Stimulated activated CD4-positive, alpha-beta T cell treated with anti-CD3 and anti-CD28 coated beads, Interleukin-4, amount 100 ng/mL, for 48 hours (primary cell): Measurements from ENCODE around the gene SPG11.
"Not testable (repeated sequence)": the region's sequence is repeated elsewhere in the genome, so short reads cannot be mapped to it uniquely, and the experiment has no call there.

Experiments used
- DNase-seq, 2 donors: peaks; one replicate each; pipeline ENCODE4 v3.0.0-alpha.2; 2020; ENCODE audit warnings: low read depth in 2 of 2

The SPG11 gene

DNA sequence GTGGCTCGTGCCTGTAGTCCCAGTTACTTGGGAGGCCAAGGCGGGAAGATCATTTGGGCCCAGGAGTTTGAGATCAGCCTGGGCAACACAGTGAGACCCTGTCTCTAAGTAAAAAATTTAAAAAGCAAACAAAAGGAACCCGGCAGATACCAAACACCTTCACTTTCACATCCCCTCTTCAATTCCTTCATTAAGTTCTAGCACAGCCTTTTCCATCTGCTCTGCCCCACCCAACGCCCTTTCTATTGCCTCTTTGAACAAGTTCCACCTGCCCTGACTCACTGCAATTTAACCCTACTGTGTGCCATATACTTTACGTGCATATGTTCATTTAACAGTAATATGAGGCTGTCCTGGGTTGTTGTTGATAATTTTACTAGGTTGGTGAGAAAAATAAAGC lies 12.4 kb upstream of the SPG11 start:
- DNase-seq: no peak

DNA sequence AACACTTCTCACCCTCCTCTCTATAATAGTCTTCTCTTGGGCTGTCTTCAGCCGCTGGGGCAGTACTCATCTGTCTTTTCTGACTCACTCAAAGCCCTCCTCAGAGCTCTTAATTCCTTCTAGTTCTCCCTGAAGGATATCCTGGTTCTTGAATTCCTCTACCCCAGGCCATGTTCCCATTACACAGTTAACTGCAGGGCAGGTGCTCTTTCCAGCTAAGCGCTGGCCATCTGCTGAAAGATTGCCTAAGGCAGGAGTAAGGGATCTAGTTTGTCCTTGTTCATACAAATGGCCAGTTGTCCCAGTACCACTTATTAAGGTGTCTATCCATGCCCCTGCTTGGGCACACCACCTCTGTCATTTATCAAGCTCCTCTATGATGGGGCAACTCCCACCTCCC lies 10.2 kb upstream of the SPG11 start:
- no peak for DNase-seq

DNA sequence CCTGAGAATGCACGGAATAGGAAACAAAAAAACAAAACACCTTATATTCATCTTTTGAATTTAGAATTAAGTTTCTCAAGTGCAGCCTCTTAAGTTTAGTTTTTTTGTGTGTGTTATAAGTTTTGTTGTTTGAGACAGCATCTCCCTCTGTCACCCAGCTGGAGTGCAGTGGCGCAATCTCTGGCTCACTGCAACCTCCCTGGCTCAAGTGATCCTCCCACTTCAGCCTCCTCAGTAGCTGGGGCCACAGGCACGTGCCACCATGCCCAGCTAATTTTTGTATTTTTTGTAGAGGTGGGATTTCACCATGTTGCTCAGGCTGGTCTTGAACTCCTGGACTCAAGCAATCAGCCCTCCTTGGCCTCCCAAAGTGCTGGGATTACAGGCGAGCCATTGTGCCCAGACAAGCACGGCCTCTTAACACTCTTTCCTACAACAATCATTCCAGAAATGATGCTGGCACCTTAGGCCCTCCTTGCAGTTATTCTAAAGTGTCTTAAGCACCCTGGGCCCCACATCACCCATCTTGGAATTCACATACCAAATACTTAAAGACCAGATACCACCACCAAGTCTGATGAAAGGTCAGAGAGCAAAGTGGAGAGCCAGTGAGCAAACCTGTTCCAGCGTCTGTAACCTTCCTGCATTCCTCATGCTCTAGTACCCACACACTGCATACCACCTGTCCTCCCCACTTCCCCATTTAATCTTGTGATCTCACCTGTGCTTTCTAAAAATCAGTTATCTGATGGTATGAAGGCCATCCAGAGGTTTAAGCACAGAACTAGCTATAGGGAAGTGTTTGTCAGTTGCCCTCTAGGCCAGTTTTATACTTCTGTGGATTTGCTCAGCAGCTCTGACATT lies 6.9 kb upstream of the SPG11 start:
- DNase-seq: no peak

DNA sequence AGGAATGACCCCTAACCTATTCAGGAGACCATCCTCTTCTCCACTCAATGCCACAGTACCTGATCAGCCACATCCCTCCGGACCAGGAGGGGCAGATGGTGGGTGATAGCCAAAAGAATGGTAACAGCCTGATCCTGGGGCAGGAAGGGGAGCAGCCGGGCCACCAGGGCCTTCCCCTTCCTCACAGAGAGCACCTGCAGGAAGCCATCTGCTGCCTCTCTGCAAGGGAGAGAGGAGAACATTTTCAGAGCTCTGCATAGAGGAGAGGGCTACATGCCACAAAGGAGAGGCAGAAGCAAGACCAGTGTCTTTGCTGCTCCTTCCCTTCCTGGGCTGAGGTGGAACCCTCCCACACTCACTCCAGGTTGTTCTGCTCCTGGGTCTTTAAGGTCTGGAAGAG lies 5.5 kb upstream of the SPG11 start:
- no peak for DNase-seq

DNA sequence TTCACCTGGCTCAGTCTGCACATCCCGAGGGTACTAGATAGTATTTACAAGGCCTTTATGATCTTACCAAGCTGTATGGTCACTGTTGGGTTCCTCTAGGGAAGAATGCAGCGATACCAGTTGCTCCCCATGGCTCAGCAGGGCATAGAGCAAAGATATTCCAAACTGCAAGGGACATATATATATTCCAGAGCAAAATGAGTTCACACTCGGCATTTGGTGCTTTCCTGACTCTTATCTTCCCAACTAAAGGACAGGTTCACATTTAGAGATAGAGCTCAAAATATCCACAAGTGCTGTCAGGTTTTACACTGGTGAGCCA lies 3.5 kb upstream of the SPG11 start:
- no peak for DNase-seq

DNA sequence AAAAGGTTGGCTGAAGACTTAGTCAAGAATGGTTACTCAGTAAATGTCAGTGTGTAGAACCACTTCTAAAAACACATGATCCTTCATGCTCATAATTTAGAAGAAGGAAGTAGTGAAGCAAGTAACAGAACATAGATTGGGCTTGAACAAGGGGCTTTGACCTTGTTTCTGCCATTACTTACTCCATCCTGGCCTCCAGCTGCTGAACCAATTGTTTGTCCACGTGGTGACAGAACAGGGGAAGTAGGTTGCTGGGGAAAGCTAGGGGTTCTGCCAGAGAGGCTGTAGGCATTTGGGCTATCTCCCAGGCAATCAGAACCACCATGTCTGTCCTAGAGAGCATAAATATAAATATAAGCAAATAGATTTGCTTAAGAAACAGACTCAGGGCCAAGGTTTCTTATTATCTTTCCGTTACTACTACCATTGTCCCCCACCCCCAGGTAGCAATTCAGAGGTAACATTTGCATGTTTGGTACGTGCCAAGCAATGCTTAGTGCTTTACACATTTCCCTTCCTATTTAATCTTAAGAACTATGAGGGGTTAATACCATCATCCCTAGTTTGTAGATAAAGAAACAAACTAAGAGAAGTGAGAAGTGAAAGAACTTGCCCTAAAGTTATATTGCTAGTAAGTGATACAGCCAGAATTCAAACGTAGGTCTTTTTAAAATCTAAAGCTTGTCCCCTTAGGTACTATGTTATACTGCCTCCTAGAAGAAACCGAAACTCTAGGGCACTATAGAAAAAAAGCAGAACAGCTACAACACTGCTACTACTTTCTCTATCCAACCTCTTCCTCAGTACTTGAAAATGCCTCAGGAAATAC lies 3.0 kb upstream of the SPG11 start:
- DNase-seq: no peak

DNA sequence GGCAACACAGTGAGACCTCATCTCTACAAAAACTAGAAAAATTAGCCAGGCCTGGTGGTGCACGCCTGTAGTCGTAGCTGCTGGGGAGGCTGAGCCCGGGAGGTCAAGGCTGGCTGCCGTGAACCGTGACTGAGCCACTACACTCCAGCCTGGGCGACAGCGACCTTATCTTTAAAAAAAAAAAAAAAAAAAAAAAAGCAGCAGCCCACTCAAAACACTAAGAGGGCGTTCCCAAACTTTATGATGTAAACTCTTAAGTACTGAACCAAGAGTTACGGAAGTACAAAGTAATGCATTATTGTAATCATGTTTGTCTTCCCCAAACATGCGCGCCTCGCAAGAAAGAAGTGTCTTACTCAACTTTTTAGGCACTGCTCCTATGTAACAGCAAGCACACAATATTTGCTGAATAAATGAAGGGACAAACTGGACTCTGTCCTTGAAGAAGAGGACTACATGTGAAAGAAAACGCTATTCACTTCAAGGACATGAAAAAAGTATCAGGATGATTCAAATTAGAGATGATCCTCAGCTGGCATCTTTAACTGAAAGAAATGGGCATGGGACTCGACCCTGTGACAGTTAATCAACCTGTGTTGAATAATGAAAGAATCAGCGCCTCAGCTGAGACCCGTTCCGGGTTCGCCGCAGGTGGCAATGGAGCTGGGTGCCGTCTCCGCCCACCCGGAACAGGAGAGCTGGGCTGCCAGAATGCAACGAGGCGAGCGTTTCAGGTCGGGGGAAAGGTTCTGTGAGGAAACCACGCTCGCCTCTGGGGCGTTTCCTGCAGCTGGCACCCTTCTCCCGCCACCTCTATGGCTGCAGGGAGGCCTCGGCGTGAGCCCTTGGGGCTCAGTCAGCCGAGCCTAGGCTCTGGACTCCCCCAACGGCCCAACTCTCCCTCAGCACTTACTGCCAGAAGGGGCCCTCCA lies 718 bp downstream of the SPG11 start:
- DNase-seq: peak; percentile 66 to 78

DNA sequence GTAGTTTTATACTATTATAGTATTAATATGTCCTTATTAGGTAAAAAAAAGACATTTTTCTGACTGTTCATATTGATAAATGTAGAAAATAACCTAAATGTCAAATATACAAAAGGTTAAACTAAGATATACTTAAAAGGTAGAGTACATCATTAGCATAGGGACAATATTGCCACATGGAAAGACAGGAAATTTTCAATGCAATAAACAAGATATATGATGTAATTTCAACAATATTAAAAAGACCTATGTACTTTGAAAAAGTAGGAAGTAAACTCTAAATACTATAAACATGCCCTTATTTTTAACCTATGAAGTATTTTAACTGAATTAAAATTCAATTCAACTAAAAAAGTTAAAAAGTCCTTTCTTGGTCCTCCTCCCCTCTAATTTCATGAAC lies 1.9 kb downstream of the SPG11 start:
- no peak for DNase-seq

DNA sequence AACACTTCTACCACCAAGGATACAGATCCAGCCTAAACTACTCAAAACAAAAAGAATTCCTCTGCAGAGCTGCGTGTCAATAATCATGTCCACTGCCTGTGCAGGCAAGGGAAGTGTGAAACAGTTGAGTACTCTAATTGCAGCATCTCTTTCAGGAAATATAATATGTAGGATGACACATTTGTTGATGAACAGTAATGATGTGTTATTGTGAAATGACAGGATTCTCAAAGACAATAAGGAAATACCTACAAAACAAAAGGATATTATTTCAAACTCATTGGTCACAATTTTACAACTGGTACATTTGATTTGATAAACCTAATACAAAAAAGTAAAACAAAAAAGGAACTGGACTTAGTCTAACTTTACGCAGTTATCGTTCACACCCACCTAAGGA lies 4.4 kb downstream of the SPG11 start:
- no peak for DNase-seq

DNA sequence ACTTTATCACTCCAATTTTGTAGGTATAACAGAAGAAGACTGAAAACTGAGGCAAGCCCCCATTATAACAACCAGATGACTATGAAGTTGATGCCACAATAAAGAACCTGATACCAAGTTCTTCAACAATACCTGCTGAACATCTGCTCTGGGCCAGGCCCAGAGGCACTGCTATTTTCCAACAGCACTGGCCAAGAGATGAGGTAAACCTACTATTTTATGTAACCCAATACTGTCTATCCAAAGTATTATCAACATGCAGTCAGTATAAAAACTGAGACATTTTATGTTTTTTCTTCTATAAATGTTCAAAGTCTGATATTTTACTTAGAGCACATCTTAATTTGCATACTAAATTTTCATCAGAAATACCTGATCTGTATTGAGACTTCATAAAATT lies 6.1 kb downstream of the SPG11 start:
- DNase-seq: no peak

DNA sequence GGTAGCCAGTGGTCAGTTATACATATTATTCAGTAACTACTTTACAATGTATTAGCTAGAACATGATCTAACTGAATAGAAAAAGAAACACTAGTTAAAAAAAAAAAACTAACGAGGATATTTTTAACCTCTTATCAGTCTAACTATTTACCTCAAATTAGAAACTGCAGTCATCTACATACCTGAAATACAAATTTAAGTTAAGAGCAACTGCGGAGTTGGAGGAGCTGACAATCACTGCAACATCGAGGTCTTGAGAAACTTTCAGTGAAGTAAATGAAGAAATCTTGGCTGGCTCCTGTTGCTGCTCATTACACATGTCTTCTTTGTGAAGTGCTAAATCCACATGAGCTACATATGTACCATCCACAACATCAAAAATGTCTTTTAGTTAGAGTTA lies 6.5 kb downstream of the SPG11 start:
- no peak for DNase-seq

DNA sequence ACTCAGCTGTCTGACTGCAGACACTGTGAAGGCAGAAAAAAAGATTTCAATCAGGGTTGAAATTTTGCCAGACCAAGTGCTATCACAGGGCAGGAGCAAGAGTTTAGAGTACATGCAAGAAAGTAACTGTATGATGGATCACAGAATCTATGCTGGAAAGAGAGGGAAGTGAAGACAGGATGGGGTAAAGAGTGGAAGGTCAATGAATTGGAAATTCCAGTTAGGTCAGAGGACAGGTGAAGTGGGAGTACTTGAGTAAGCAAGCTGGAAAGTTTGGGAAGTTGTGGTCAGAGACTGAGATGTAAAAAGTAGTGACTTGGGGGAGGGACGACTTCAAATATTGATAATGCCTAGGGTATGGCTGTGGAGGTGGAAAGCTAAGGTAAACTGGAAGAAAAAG lies 7.2 kb downstream of the SPG11 start:
- DNase-seq: no peak

DNA sequence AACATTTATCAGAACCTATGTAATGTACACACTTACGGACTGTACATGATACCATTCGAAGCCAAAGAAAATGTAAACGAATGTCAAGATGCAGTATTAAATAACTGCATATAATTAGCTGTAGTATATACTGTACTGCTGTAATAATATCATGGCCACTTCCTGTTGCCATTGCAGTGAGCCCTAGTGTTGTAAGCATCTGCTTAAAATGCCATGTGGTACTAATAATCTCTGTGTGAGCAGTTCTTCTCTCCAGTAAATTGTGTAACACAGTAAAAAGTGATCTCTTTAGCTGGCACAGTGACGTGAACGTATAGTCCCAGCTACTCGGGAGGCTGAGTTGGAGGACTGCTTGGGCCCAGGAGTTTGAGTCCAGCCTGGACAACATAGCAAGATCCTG lies 8.6 kb downstream of the SPG11 start:
- no peak for DNase-seq

DNA sequence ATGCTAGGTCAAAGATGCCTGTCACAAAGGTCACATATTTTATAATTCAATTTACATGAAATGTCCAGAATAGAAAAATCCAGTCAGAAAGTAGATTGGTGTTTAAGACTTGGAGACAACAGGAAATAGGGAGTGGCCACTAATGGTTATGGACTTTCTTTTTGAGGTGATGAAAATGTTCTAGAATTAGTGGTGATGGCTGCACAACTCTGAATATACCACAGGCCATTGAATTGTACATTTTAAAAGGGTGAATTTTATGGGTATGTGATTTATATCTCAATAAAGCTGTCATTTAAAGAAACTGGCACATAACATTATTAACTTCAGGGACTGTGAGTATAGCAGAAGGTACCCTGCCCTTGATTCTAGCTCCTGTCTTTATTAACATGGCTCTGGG lies 15.8 kb downstream of the SPG11 start:
- DNase-seq: no peak

DNA sequence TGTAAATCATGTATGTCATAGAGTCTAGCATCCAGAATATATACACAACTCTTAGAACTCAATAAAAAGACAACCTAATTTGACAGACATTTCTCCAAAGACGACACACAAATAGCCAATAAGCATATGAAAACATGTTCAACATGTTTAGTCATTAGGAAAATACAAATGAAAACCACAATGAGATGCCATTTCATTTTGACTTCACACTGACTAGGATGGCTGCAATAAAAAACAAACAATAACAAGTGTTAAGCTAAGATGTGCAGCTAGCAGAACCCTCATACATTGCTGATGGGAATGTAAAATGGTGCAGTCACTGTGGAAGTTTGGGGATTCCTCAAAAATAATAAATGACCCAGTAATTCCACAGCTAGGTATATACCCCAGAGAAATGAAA lies 16.4 kb downstream of the SPG11 start:
- no peak for DNase-seq

DNA sequence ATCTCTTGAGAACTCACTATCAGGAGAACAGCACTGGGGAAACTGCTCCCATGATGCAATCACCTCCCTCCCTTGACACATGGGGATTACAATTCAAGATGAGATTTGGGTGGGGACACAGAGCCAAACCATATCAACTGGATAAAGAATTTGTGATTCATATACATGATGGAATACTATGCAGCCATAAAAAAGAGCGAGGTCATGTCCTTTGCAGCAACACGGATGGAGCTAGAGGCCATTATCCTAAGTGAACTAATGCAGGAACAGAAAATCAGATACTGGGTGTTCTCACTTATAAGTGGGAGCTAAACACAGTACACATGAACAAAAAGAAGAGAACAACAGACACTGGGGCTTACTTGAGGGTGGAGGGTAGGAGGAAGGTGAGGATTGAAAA lies 17.0 kb downstream of the SPG11 start:
- no peak for DNase-seq

DNA sequence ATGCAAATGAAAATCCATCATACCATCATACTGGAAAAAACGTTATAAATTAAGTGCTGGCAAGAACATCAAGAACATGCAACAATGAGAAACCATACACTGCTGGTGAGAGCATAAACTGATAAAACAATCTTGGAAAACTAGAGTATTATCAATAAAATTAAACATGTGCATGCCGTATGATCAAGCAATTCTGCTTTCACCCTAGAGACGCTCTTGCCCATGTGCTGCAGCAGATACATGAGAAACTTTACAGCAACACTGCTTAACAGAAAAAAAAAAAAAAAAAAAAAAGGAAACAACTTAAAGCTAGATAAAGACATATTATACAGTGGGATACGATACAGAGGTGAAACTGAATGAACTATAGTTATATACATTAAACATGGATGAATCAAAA lies 21.8 kb downstream of the SPG11 start:
- no peak for DNase-seq

DNA sequence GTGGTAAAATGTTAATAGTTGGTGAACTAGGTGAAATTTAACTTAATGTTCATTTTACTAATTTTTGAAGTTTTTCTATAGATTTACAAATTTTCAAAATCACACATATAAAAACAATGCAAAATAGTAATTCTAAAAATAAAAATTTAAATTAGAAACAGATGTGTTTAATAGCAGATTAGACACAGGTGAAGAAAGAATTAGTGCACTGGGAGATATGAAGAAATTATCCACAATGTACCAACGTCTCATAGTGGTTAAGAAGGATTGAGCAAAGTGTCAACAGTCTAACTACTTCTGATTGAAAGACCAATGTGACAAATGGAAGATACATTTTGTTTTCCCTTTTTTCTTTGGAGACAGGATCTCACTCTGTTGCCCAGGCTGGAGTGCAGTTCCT lies 26.5 kb downstream of the SPG11 start:
- no peak for DNase-seq

DNA sequence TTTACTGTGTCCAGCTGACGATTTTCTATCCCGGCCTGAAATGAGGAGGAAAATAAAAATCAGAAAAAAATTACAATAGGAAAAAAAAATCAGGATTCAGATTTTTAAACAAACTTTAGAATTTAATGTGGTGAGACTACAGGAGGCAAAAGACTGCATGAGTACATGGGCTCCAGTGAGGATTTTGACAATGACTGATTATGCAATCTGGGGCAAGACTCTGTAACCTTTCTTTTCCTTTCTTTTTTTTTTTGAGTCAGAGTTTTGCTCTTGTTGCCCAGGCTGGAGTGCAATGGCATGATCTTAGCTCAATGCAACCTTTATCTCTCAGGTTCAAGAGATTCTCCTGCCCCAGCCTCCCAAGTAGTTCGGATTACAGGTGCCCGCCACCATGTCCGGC lies 29.9 kb downstream of the SPG11 start:
- DNase-seq: no peak

DNA sequence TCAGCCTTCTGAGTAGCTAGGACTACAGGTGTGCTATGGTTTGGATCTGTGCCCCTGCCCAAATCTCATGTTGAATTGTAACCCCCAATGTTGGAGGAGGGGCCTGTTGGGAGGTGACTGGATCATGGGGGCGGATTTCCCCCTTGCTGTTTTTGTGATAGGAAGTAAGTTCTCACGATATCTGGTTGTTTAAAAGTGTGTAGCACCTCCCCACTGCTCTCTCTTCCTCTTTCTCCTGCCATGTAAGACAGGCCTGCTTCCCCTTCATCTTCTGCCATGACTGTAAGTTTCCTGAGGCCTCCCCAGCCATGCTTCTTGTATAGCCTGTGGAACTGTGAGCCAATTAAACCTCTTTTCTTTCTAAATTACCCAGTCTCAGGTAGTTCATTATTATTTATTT lies 38.2 kb downstream of the SPG11 start:
- DNase-seq: not testable (repeated sequence)

DNA sequence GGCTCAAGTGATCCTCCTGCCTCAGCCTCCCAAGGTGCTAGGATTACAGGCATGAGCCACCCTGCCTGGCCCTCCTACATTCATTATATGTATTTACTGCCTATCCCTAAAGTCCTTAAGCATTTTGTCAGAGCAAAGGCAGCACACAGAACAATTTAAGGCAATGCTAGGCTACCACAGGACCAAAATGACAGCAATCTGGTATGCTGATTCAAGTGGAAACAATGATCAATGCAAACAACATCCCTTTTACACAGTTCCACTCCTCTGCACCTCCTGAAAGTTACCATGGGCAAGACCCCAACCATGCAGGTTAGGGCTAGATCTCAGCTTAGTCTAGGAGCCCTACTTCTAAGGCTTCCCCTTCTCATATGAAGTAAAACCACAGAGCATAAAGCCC lies 40.3 kb downstream of the SPG11 start:
- no peak for DNase-seq

DNA sequence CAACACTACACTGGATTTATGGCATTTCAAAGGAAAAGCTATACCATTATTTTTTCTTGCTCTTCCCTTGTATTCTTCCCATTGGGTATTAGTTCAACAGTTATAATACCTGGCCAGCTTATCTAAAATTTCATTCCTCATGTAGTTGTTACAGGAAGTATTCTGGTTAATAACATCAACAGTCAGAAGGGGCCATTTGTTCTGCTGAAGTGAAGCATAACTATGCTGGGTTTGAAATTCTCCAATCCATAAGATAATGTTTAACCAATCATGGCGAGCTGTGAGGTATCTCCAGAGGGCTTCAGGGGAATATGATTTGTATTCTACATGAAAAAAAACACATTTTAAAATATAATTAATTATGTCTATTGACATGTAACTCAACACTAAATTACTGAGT lies 43.4 kb downstream of the SPG11 start:
- no peak for DNase-seq
